ENCODE data around the gene EZH2.

The EZH2 gene

DNA sequence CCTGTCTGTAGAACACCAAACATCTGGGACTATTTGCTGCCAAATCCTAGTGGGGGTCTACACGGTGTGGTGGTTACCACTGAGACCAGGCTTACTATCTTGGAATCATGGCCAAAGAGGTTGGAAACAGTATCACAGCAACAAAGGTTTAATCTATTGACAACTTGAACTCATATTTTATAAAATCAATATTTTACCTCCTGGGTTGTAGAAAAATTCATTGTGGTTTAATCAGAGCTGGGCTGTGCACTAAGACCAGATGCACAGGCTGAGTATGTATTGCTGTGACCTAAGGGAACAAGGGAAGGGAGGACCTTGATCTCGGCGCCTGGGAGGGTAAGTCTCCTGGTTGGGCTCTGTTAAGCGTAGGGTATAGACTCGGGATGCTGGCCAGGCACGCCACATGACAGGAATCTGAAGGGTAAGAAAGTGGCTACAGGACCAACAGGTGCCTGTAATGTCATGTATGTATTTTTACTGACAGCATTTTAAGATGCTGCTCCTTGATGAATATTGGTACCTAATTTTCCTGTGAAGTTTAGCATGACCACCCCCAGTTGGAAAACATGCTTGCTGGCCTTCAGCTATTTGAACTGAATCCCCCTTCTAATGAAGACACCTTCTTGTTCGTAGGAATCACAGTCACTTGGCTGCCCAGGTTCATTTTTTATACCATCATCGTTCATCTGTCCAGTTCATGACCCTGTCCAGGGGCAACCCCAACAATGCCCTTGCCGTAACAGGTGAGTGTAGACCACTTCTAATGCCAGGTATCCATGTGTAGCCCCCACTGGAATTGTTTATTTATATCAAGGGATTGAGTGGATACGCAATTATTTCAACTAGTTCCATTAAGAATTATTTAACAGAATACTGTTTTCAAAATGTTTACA lies 79.5 kb downstream of the EZH2 start:
- no peak for DNase-seq

DNA sequence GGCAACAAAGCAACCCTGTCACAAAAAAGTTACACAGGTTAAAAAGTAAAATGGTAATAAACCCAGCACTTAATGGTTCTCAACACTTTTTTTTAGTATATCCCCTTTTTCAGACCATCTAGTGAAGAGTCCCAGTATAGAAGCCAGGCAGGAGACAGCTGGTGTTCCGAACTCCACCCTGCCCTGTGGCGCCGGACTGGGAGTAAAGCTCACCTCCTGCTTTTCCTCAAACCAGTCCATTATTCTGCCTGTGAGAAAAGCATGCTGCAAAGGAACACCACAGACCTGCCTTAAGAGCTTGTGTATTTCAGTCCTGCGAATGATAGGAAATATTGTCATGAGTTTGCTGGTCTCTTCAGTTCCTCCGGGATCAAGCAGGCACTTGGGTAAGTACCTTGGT lies 81.0 kb downstream of the EZH2 start:
- DNase-seq: no peak

DNA sequence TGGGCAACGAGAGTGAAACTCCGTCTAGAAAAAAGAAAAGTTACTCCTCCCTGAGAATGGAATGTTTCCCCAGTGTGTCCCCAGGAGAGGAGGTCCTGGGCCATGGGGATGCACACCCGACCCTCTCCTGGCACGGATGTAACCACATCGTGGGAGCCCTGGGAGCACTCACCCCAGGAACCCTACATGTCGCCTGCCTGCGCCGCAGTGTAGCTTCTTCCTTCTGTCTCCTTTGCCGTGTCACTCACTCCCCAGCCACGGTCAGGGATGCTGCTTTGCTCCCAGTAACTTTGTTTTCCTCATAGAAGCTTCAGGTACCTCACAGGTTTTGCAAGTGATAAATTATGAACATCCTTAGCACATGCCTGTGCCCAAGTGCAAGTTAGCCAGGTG lies 82.0 kb downstream of the EZH2 start:
- no peak for DNase-seq

DNA sequence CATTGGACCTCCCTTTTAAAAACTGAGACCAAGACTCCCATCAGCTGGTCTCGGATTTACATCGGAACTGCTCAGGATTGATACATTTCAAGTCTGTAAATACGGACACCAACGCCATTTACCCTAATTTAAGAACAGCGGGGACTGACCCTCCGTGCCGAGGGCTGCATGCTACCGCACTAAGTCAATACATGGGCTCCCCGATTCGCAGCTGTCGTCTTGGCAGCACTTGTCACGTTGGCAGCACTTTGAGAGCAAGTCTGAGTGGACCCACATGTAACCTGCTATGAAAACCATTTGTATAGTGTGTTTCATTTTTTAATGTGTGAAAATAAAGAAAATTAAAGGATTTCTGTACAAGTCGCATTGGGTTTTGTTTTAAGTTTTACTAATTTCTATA lies 83.4 kb downstream of the EZH2 start:
- no peak for DNase-seq

DNA sequence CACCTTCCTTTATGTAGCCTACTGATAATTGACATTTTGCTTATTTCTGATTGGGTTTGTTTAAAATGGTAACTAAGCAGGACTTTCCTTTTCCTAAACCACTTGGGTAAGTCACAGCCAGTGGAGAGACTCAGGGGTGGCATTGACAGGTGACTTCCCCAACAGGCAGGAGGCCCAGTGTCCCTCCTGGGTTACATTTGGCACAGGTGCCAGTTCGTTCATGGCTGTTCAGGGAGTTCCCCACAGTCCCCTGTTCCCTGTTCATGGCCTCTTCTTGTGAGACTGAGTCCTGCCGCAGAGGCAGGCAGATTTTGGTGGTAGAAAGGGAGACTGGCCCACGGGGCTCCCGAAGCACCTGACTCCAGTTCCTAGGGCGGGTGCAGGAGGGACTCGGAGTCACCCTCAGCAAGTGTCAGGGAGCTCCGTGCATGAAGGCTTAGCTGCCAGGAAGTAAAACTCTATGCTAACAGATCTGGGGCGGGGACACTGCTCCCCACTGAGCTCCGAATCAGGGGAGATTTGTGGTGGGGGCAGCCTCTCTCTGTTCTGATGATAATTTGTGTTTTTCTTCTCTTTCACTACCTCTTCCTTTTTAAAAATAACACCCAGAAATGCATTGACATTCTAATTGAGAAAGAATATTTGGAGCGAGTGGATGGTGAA lies 84.1 kb downstream of the EZH2 start:
- no peak for DNase-seq

DNA sequence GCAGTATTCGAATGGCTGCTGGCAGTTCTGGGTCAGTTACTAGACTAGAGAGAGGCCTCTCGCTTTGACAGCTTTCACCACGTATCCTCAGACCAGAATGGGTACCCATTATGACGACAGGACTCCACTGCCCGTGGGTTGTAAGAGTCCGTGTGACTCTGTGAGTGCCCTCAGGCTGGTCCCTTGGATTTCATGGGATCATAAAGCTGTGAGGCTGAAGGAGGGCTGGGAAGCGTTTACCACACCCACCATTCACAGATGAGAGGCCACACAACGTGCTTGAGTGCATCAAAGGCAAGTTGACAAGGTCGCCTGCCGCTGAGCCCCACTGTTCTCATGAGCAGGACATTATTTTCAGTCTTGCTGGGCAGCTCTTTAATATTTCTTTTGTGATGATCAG lies 87.2 kb downstream of the EZH2 start:
- DNase-seq: no peak

DNA sequence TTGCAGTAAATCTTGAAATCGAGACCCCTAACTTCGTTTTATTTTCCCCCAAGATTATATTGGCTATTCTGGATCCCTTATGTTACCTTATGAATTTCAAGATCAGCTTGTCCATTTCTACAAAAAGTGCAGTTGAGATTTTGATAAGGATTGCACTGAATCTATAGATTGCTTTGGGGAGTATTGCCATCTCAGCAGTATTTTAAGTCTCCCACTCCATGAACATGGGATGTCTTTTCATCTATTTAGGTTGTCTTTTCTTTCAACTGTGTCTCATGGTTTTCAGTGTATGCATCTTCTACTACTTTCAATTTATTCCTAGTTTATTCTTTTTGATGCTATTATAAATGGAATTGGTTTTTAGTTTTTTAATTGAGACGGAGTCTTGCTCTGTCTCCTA lies 89.6 kb downstream of the EZH2 start:
- no peak for DNase-seq

DNA sequence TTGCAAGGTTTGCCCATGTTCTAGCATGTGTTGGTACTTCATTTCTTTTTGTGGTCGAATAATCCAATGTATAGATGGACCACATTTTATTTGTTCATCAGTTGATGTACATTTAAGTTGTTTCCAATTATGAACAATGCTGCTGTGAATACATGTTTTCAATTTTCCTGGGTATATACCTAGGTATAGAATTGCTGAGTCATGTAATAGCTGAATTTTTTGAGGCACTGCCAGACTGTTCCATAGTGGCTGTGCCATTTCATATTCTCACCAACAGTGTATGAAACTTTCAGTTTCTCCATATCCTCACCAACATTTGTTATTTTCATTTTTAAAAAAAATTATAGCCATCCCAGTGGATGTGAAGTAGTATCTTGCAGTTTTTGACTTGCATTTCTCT lies 90.5 kb downstream of the EZH2 start:
- DNase-seq: no peak

DNA sequence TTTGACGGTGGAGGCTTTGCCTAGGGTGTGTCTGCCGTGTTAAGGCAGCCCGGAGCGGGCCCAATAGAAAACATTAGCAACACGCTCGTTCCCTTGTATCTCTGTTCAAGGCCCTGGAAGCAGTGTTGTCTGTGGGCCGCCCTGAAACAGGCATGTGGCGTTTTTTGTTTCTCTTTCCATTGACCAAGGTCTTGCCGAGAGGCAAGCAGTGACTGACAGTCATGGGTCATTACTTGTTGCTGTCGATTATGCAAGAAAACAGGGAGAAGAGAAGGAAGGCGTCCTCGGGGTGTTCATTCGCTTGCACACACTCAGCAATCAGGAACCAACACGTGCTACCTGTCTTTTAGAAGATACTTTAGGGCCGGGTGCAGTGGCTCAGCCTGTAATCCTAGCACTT lies 92.5 kb downstream of the EZH2 start:
- no peak for DNase-seq

DNA sequence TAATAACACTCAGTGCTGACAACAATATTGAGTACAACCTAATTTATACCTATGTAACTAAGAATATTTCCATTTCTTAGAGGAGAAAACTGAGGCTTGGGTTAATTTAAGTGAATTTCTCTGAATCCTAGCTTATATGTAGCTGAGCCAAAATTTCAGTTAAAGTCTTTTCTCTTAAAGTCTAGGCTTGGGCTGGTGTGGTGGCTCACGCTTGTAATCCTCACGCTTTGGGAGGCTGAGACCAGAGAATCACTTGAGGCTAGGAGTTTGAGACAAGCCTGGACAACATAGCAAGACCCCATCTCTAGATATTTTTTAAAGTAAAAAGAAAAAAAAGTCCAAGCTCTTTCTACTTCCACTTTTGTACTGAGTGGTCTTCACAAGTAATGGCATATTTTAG lies 93.2 kb downstream of the EZH2 start:
- no peak for DNase-seq

DNA sequence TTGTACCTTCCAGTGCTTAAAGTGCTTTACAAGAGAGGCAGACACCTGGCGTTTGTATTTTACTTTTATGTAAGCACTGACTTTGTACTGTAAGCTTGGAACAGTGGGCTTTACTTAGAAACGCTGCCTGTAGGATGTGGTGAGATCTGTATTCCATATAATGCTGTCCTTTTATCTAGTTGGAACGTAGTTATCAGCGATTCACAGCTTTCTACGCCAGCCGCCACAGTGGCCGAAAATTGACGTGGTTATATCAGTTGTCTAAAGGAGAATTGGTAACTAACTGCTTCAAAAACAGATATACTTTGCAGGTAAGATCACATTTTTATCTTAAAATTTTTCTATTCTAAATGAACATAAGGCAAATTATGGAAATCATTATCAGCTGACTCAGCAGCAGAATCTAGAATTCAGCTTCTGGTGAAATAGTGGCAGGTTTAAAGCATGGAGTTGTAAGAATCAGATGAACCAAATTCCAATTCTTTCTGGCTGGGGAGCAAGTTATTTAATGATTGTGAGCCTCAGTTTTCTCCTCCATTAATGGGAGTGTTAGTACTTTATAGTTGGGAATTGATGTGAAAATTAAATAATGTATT lies 93.9 kb downstream of the EZH2 start:
- DNase-seq: no peak

DNA sequence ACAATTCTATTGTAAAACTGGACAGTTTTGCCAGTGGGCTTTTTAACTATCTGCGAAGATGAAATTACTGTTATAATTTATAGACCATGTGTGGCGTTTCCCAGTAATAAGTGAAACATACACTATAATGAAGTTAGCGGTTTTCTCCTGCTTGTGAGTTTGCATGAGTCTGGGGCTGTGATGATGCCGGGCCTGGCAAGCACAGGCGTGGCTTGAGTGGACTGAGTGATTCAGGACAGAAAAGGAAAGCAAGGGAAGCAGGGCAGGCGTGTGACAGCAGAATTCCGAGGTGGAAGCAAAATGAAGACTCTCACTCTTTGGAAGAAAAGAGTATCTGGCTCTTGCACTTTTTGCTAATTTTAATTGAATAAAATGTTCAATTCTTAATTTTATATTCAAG lies 94.9 kb downstream of the EZH2 start:
- DNase-seq: no peak

DNA sequence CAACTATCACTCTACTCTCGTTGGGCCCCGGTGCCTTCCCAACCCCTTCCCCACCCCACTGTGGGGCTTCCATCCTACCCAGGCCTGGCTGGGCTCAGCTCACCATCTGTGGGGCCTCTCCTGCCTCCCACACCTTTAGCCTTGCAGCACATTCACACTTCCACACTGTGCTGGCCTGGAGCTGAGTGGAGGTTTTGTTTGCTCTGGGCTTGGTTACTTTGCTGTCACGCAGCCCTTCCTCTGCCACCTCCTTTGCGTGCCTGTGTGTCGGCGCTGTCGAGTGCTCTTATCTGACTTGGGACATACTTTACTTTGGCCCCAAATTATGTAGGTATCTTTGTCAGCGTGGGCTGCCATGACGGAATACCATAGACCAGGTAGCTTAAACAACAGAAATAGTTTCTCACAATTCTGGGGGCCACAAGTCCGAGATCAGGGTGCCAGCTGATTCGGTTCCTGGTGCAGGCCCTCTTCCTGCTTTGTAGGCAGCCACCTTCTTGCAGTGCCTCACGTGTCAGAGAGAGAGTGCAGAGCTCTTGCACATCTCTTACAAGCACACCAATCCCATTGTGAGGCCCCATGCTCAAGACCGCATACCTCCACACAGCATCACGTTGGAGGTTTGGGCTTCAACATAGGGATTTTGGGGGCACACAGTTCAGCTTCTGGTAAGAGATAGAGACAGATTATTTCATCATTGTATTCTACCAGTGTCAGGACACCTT lies 96.4 kb downstream of the EZH2 start:
- no peak for DNase-seq

DNA sequence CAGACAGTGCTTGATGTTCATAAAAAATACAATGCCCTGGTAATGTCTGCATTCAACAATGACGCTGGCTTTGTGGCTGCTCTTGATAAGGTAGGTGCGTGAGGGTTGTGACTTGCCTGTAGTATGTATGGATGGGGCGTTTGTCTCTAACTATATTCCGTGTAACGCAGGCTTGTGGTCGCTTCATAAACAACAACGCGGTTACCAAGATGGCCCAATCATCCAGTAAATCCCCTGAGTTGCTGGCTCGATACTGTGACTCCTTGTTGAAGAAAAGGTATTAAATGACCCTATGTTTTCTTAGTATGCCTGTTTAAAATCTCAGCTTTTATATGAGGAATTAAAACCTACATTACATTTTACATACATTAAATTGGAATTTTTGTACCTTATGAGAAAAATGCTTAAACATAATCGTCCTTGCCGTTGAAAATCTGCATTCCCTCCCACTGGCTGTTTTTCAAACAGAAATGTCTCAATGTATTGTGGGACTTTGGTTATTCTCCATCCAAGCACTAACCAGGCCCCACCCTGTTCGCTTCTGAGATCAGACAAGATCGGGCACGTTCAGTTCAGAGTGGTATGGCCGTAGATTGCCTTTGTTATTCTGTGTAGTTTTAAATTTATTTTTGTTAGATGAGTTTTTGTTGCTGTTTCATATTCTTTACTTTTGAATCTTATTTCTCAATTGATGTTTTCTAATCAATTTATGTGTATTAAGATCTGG lies 100.1 kb downstream of the EZH2 start:
- DNase-seq: no peak

DNA sequence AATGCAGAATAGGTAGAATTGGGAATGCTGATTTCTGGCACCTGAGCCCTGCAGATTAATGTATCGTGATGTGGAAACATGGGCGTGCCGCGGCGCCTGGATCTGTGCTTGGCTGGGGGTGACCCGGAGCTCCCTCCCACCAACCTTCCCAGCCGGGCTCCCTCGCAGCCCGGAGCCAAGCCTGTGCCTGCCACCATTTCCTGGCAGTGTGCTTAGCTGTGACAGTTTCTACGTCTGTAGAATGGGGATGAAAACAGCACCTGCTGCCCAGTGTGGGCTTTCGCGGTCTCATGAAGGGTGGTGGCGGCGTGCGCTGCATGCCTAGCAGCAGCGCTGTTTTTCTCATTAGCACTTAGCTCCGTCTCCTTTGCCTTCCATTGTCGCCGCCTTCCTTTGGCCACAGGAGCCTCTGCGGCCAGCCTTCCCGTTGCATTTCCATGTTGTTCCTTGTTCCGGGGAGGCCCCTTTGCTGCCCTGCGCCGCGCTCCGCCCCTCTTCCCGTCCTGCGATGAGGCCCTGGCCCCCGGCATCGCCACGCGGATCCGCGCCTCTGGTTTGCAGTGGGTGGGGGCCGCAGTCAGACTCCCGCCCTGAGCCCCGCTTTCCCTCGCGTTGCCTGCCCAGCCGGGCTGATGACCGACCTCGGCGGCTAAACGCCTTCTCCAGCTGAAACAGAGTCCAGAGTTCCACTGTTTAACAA lies 101.2 kb downstream of the EZH2 start:
- DNase-seq: no peak

DNA sequence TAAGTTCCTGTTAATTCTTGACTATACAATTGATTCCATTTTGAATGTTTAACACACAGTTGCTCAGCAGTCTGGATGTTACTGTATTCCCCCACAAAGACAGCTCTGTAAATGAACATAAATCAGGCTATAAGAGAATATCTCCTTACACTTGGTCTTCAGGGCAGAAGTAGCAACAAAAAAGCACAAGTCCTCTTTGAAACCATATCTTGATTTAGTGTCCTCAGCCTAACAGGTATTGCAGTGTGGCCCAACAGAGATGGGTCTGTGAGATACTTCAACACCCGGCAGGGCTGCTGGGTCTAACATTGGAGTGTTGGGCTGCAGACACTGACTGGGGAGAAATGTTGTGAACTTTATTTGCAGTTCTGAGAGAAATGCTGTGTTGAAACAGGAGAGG lies 109.6 kb downstream of the EZH2 start:
- DNase-seq: no peak

DNA sequence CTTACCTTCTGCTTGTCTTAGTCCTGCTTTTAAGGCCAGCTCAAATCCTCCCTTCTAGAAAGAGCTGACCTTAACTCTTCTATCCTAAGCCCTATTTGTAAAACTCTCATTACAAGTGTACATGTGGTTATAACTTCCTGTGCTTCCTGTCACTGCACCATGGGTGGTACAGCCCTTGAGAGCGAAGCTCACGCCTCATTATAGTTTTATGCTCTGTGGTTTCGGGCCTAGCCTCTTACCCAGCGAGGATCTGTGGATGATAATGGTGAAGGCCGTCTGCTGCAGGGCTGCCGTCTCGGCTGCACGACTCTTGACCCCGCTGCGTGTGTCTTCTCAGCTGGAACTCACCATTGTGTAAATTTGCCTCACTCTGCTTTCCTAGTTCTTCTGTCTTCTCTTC lies 110.8 kb downstream of the EZH2 start:
- peak; percentile 60 for DNase-seq

DNA sequence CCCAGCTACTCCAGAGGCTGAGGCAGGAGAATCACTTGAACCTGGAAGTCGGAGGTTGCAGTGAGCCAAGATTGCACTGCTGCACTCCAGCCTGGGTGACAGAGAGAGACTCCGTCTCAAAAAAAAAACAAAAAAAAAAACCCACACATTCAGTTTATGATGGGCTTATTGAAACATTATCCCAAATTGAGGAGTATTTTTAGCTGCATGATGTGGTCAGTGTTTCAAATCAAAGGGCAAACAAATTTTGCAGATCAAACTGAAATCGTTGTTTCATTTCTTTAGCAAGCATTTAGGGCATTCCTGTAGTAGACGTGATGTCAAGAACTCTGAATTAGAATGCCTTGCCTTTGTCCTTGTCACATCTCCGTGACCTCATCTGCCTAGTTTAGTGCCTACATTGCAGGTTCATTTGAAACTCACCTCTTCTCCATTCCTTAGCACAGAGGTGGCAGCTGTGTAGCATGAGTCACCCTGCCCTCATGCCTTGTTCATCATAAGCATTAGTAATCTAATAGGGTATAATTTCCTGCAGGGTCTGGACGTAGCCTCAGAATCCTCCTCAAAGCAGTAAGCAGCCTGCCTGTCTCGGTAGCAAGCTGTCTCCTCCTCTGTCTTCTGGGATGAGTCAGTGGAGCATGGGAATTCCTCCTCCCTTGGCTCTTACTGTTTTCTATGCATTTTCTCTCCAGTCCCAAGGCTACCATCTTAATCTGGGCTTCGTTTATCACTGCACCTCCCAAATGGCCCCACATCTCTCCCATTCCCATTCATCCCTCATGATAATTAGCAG lies 111.6 kb downstream of the EZH2 start:
- DNase-seq: peak; percentile 60

DNA sequence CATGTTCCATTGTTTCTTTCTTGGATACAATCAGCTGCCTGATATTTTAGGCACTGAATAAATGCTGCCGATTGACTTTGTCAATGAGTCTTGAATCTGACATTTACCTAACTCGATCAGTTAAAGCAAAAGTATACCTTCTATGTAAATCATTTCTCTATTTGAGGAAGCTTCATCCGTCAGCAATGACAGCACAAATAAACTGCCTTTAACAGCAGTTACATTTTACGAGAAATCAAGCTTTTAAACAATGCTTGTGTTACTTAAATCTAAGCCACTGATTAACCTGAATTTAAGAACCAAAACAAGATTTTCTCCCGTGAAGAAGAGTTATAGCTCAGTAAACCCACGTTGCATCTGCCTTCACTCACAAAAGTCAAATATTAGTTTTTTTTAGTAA lies 114.1 kb downstream of the EZH2 start:
- no peak for DNase-seq

DNA sequence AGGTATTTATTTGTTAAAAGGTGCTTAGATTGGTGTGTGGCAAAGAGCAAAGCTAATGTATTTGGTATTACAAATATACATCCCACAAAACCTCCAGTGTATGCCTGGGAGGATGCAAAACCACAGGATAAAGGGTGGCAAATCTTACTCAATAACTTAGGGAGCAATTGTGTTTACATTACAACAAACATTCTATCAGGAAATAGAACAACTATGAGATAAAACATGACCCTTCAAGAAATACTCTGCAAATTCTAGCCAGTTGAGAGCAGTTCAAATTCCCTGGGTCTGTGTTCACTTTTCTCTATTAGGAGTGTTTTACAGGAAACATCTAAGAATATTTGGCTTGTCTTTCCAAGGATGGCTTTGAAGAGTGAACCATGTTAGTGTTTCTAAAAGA lies 120.5 kb downstream of the EZH2 start:
- no peak for DNase-seq

Data from CD4-positive, alpha-beta T cell treated with Interleukin-6 for 4 hours (primary cell).